NCI-H1417 treated with DMSO at 0.1 percent for 48 hours (cell line): Measurements from ENCODE around the gene HMX3.

Experiments used
- DNase-seq: peaks from one replicate; lab custom pipeline; 2025; lab: John Stamatoyannopoulos, UW

Gene HMX3

DNA sequence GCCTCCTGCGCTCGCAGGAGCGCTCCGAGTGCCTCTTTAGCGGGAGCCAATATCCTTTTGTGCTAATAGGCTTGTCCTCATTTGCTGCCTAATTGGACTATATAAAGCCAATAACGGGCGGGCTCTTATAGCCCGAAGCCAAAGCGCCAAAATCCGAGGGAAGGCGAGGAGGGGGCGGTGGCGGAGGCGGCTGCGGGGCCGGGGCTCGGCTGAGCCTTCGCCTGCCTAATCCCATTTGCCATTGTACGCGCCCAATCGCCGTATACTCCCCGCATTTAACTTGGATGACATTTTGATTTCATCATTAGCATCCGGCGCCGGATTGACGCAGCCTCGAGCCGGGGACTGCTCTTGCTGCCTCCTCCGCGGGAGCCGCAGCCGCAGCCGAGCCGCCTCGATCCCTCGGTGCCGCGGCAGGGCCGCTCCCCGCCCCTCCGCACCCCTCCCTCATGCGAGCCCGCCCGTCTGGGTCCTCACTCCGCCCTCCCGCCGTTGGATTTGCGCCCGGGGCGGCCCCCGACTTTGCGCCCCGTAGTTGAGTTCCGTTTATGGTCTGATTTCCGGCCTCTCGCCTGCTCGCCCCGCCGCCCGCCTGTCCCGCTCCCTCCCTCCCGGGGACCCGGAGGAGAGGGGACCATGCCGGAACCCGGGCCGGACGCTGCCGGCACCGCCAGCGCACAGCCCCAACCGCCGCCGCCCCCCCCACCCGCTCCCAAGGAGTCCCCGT lies at the start of gene HMX3:
Gene HMX3 (plus strand): TSS at position 556 of the 727 bp plus-strand sequence. CDS start 81 bp downstream, at position 637.
- DNase-seq = no peak

DNA sequence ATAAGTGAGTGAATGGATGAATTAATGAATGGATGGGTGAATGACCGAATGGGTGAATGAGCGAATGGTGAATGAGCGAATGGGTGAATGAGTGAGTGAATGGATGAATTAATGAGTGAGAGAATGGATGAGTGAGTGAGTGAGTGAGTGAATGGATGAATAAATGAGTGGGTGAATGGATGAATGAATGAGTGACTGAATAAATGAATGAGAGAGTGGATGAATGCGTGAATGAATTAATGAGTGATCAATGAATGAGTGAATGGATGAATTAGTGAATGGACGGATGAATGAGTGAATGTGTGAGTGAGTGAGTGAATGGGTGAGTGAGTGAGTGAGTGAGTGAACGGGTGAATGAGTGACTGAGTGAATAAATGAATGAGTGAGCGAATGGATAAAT lies 49.5 kb upstream of the HMX3 start:
- no peak for DNase-seq

DNA sequence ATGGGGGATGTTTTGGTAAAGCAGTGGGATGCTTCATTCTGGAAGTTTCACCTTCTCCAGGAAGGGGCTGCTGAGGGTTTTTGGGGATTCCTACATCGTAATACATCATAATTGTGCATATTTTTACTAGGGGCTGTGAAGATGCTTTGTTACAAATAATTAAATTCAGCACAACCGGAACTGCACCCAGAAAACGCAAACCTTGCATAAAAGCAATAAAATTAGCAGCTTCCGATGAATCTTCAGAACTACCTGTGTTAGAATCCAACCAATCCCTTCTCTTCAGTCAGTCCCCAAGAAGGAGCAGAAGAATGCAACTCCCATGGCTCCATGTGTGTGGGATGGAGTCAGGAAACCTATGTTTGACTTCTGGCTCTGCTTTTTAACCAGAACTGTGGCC lies 48.4 kb upstream of the HMX3 start:
- no peak for DNase-seq

DNA sequence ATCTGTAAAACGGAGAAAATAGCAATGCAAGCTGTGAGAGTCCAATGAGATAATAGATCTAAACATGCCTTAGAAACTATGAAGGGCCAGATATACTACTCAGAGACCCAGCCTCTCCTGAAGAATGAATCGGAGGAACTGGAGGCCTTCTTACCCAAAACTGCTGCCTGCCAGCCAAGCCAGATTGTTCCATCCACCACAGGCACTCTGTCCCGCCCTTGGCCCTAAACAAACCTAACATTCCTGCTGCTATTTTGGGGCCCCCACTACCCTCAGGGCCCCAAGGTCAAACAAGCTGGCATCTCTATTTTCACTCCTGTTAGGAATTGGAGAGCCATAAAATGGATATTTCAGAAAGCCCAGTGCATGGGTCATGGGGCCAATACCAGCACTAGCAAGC lies 48.0 kb upstream of the HMX3 start:
- no peak for DNase-seq

DNA sequence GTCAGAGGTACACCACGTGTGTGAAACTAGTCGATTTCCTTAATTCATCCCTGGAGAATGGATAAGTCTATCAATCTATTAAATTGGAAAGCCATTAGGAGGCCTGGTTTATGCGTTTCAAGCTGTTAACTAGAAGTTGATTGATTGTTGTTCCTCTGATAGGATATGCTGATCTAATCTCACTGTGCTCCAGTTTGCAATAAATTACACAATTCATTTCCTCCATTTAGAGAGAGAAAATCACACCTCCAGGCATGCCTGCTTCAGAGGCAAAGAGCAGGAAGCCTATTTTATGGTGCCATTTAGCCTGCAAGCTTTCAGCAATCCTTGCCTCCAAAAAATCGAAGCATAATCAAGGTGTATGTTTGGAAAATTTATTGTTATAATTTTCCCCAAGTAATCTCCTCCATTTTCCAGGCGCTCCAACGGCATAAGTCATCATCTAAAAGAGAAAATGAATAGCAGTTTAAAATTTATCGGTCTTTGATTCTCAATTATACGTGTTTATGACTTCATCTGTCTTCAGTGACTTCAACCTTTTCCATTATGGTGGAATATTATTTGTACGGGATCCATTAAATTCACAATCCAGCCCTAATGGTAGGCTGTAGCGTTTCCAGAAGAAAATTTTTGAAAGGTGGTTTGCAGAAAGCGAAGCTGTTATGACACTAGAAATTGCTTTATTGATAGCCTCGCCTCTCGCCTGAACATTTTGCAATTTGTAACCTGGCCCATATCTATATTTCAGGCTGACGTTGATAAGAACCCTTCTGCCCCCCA lies 42.9 kb upstream of the HMX3 start:
- no peak for DNase-seq

DNA sequence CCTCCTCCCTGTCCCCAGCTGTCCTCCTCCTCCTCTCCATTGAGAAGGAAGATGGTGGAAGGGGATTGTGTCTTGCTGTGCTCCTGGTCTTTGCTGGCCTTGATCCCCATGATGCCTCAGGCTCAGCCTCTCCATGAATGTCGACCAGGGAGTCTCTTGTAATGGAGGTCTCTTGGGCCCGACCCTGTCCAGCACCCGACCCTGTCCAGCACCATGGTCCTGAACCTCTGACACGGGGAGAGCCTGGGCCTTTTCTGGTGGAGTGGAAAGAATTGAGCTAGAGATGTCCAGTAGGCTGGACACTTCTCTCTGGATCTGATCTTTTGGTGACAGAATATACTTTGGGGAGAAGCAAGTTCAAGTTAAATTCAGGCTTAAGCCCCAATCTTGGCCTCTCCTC lies 42.3 kb upstream of the HMX3 start:
- DNase-seq = no peak

- no peak for DNase-seq
Observed at GRCh38 chr10:123096452-123096851, 39.3 kb upstream of the HMX3 start.

DNA sequence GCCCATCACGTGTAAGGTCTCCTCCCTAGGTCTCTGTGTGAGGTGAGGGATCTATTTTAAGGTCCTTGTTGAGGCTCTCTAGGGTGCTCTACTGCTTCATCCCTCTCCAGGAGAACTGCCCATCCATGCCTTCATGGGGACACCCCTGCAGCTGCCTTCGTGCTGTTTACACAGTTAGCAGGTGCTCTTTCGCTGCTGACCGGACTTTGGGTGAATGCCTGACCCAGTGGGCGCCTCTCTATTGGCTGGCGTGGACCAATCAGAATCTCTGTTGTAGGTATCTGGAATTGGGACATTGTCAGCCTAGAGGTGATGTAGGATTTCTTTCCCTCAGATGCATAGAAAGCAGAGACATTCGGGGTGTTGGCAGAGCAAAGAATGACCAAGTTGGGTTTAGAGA lies 38.7 kb upstream of the HMX3 start:
- no peak for DNase-seq

GRCh38 chr10:123100030-123100762 lies 35.6 kb upstream of the HMX3 start:
- DNase-seq = no peak

DNA sequence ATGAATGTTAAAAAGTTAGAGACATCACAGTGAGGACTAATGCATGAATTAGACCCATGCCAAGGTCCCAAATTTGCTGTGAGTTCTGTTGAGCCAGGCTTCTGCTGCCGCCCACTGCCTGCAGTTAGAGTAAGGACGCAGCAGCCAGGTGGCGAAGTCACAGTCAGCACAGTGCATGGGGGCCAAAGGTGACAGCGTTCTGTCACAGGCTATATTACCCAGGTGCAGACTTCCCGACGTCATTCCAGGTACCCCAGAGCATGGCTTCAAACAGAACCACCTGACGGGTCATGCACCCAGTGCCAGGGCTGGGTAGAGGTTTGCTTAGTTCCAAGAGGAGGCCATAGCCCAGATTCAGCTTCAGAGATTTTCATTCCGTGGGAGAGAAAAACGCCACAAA lies 33.9 kb upstream of the HMX3 start:
- no peak for DNase-seq

GRCh38 chr10:123102673-123103072 lies 33.1 kb upstream of the HMX3 start:
- no peak for DNase-seq

DNA sequence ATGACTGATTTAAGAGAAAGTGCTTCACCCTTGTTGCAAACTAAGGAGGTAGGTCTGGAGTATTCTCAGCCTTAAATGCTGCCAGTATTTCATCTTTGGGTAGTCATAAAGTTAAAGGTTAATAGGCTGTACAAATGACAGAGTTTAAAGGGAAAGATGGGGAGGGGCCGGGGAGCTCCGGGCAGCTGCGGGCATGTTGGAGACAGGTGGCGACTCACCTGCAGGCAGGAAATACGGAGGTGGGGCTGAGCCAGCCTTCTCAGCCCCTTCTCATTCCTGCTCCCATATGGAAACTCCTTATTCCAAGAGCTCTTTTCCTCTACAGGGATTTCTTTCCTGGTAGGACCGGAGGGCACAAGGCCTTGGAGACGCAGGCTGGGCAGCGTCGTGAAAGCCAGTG lies 31.8 kb upstream of the HMX3 start:
- DNase-seq = no peak

DNA sequence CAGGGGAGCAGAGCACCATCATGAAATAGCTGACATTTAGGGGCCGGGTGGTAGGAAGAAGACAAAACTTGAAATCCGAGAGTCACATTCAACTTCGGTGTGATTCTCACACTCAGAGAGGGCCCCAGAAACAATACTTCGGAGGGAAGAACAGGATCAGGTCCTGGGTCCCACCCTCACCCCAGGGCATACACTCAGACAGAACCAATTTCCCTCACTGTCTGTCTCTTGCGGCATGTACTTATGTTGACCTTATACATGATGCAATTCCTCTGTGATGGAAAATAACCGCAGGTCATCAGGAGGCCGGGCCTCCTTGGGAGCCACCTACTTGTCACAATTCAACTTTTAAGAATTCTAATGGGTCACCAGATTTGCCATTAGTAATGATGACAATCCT lies 26.3 kb upstream of the HMX3 start:
- DNase-seq = no peak

DNA sequence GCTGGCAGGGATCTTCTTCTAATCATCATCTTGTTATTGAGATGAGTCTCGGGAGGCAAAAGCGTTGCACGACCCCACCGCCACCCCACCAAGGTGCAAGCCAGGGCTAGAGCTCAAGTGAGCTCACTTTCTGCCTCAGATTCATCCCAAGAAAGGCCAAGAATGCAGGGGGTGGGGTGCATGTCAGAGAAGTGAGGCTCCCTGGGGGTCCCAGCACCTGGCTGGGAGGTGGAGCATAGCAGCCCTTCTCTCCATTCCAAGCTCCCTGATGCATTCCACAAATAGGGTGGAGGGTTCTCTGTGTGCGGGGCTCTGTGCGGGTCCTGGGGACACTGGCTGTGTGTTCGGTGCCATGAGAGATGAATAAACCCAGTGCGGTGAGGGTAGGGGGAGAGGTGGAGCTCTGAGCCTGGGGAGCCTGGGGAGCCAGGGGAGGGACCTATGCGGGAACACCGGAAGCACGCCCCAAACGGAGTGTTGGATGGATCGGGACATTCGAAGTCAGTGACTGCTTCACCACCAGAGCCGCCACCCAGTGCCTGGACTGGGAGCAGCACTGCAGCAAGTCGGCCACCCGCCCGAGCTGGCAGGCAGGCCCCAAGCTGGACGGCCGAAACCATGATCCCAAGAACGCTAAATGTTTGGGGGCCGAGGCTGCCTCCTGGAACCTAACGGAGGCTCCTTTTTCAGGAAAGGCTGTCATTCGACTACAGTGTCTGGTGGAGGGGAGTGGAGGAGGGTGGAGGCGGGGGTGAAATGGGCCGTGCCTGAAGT lies 17.9 kb upstream of the HMX3 start:
- DNase-seq = no peak

GRCh38 chr10:123119081-123119480 lies 16.7 kb upstream of the HMX3 start:
- DNase-seq = no peak

DNA sequence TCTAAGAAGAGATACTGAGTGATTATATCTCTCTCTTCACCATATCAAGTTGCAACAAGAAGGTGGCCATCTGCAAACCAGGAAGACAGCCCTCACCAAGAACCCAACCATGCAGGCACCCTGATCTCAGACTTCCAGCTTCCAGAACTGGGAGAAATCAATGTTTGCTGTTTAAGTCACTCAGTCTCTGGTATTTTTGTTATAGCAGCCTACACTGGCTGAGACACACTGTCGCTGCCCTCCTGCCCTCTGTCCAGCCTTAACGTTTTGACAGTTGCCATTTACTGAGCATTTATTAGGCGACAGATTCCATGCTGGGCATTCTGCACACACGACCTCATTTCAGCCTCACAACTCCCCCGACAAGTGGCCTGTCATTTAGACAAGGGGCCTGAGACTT lies 9.5 kb upstream of the HMX3 start:
- no peak for DNase-seq

GRCh38 chr10:123129618-123130271 lies 6.0 kb upstream of the HMX3 start:
- DNase-seq = no peak

- DNase-seq = no peak
Observed at GRCh38 chr10:123132576-123133477, 2.9 kb upstream of the HMX3 start.

DNA sequence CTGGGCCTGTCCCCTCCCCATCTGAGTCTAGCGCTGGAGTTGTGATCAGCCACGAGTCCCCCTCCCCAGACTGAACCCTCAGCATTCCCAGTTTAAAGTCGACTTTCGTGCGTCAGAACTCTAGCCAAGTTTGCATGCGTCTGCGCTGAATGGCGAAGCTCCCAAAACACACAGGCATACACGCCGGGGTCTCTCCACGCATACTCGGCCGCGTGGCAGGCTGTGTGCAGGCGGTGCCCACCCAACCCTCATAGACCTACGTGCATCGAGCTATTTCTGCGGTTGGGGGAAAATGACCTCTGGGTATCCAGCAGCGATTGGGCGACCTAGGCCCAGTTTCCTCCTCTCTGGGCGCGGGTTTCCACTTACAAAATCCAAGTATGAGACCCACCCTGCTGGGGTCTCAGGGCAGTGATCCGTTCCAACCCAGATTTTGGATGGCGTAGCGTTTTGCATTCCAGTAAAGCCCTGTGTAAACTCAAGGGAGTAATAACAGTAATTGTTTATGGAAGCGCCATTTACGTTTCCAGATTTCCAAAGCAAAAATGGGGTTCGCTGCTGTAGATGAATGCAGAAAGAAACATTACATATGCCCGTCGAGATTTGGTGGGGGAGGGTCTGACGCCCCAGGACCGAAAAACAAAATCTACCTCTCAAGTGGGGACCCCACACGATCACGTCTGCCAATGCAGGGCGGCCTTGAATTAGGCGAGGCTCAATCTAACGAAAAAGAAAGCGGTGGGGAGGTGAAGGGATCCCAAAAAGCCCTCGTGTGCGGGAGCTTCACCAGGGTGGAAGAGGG lies 2.0 kb upstream of the HMX3 start:
- no peak for DNase-seq
